ENCODE data around the gene DLG1. TPM values are rescaled to one million over a fixed set of nuclear protein-coding genes. Genes with fewer than 3 reads are reported as not detected.

Gene DLG1
- total and polyA plus RNA-seq, 2 experiments from 2014 or later: 27.6 to 98.0 TPM

- TF ChIP-seq ZNF462 (CRISPR knock-in tag; IDR thresholded peaks at IDR 0.05): no peak
- TF ChIP-seq ZNF331 (CRISPR knock-in tag; IDR thresholded peaks at IDR 0.05; ENCODE audit: low read depth): no peak
- TF ChIP-seq ZNF114 (CRISPR knock-in tag; IDR thresholded peaks at IDR 0.05): no peak
- TF ChIP-seq EZH2phosphoT487 (IDR thresholded peaks at IDR 0.05; ENCODE audit: unreplicated experiment): no peak
- TF ChIP-seq NANOG (IDR thresholded peaks at IDR 0.05; ENCODE audit: borderline replicate concordance): no peak
- no peak for TF ChIP-seq REST (IDR thresholded peaks at IDR 0.05; ENCODE audit: unreplicated experiment)
- no peak for TF ChIP-seq EZH2 (IDR thresholded peaks at IDR 0.05; ENCODE audit: low read depth, unreplicated experiment)
These were observed 6.2 kb downstream of the DLG1 start (continued) for GRCh38 chr3:197292083-197292646.
